ENCODE data around the gene PAX8. TPM values are rescaled to one million over a fixed set of nuclear protein-coding genes. Genes with fewer than 3 reads are reported as not detected.

The PAX8 gene
- total and polyA plus RNA-seq, 10 of the 15 experiments (the other 5 are each of a cell fraction or from before 2014, with no cell fraction given): 0.16 to 2.5 (median 0.97) TPM

DNA sequence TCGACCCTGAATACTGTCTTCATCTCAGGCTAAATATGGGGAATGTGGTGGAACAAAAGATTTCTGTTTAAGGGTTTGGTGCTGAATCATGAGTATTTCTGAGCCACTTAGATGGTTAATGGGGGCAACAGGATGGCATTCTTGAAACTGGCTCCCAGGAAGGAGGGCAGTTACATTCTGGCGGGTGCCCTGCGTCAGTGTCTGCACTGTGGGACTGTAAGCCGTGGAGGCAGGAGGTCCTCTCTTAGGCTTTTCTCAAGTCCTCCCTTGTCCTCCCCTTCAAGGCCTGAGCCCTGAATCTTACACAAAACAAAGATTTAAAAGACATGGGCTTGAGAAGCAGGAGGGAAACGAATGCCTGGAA lies 59.2 kb downstream of the PAX8 start (continued):
- TF ChIP-seq EED (IDR thresholded peaks at IDR 0.05; ENCODE audit: low read depth) (no peak), KDM1A (IDR thresholded peaks at IDR 0.05; ENCODE audit: borderline replicate concordance) (no peak), HDAC6 (IDR thresholded peaks at IDR 0.05; ENCODE audit: unreplicated experiment) (no peak), MEF2A (IDR thresholded peaks at IDR 0.05; ENCODE audit: insufficient read depth, low read depth, low read length) (no peak)

DNA sequence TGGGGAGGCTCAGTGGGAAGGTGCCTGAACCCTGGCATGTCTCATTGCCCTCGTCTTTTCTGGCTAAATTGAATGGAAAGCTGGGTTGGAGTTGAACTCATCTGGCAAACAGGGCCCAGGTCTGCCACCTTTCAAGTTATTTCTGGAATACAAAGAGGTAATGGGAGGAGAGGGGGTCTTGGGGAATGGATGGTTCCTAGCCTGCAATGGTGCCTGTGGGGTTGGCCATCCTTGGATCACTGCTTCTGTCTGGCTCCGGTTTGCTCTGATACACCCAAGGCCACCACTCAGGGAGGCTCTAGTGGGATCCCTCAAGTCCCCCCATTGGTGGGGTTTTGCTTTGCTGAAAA lies 59.7 kb downstream of the PAX8 start:
- no TSS peak for BruUV-seq (replicated peaks)
- Histone ChIP-seq H3K4me3 (no peak overlapping the region), H3K9ac (ENCODE audit: control insufficient read depth, insufficient read depth, low read length) (no peak overlapping the region), H3K27ac (ENCODE audit: control insufficient read depth, insufficient read depth) (no peak overlapping the region), H2AFZ (ENCODE audit: control insufficient read depth, low read depth, low read length) (no peak overlapping the region), H3K9me3 (replicated peaks; ENCODE audit: control insufficient read depth, insufficient read depth, low read length) (no peaks in the 10 kb centered on the region), H3K4me1 (ENCODE audit: control insufficient read depth, insufficient read depth, low read length) (peaks cover 5% of the 10 kb centered on the region; the same call in 1 of the 2 replicates), H3K27me3 (replicated peaks in 1 of 2; ENCODE audit: control insufficient read depth in 2 of 2, insufficient read depth in 2 of 2, low read length in 1 of 2) (no peaks in the 10 kb centered on the region; a peak in 1 of 4 replicates), H3K4me2 (ENCODE audit: control insufficient read depth, insufficient read depth) (no peak overlapping the region), H3K79me2 (ENCODE audit: control insufficient read depth, insufficient read depth, low read length) (no peaks in the 10 kb centered on the region), H4K20me1 (ENCODE audit: control insufficient read depth, insufficient read depth) (no peaks in the 10 kb centered on the region), H3K36me3 (ENCODE audit: control insufficient read depth in 2 of 2, insufficient read depth in 2 of 2, low read length in 1 of 2) (no peaks in the 10 kb centered on the region)
- WGBS (ENCODE audit: insufficient coverage, insufficient replicate concordance, low lambda C conversion rate, missing lambda C conversion rate): 45% methylated on average over 2 of the region's 2 CpGs
- ATAC-seq (no peak), DNase-seq (ENCODE audit: low read depth, low spot score) (no peak), FAIRE-seq (no peak)
- SMC1A ChIA-PET (ENCODE audit: uncharacterized antibody, unreplicated experiment): no interaction called here
- POLR2A ChIA-PET: no interaction called here
- CTCF ChIA-PET: interaction anchor here (1.2 kb wide), 1 partner anchor 139 kb away, joined by 3 read pairs; no protein-coding TSS in a partner anchor
- in situ Hi-C loops (cut with MboI): no loop called here
- RAD21 ChIA-PET (ENCODE audit: unreplicated experiment): no interaction called here
- intact Hi-C loops (cut with micrococcal nuclease; ENCODE audit: unreplicated experiment): no loop called here
- TF ChIP-seq TCF3 (IDR thresholded peaks at IDR 0.05; ENCODE audit: borderline replicate concordance, insufficient read depth, low read depth, low read length): no peak
- TF ChIP-seq SPI1 (IDR thresholded peaks at IDR 0.05; ENCODE audit: borderline replicate concordance, insufficient read depth, low read depth, low read length): no peak
- TF ChIP-seq EZH2 (IDR thresholded peaks at IDR 0.05; ENCODE audit: borderline replicate concordance, control insufficient read depth, low read depth, low read length): no peak
- TF ChIP-seq, protein P1, sequence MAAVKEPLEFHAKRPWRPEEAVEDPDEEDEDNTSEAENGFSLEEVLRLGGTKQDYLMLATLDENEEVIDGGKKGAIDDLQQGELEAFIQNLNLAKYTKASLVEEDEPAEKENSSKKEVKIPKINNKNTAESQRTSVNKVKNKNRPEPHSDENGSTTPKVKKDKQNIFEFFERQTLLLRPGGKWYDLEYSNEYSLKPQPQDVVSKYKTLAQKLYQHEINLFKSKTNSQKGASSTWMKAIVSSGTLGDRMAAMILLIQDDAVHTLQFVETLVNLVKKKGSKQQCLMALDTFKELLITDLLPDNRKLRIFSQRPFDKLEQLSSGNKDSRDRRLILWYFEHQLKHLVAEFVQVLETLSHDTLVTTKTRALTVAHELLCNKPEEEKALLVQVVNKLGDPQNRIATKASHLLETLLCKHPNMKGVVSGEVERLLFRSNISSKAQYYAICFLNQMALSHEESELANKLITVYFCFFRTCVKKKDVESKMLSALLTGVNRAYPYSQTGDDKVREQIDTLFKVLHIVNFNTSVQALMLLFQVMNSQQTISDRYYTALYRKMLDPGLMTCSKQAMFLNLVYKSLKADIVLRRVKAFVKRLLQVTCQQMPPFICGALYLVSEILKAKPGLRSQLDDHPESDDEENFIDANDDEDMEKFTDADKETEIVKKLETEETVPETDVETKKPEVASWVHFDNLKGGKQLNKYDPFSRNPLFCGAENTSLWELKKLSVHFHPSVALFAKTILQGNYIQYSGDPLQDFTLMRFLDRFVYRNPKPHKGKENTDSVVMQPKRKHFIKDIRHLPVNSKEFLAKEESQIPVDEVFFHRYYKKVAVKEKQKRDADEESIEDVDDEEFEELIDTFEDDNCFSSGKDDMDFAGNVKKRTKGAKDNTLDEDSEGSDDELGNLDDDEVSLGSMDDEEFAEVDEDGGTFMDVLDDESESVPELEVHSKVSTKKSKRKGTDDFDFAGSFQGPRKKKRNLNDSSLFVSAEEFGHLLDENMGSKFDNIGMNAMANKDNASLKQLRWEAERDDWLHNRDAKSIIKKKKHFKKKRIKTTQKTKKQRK (IDR thresholded peaks at IDR 0.05; ENCODE audit: low read depth, low read length): no peak
- no peak for TF ChIP-seq MEF2B (IDR thresholded peaks at IDR 0.05; ENCODE audit: partially characterized antibody, poor library complexity, severe bottlenecking)
- no peak for TF ChIP-seq CEBPB (IDR thresholded peaks at IDR 0.05; ENCODE audit: borderline replicate concordance in 1 of 2, low read depth in 2 of 2, low read length in 2 of 2)
- TF ChIP-seq RAD21 (IDR thresholded peaks at IDR 0.05; ENCODE audit: insufficient read depth, low read depth, low read length): no peak
- TF ChIP-seq CHD2 (IDR thresholded peaks at IDR 0.05; ENCODE audit: borderline replicate concordance, low read depth, low read length): no peak
- TF ChIP-seq PAX5 (IDR thresholded peaks at IDR 0.05; ENCODE audit: borderline replicate concordance, low read depth, low read length): no peak
- TF ChIP-seq NFYA (IDR thresholded peaks at IDR 0.05; ENCODE audit: borderline replicate concordance, low read depth, low read length): no peak
- no peak for TF ChIP-seq ZNF207 (IDR thresholded peaks at IDR 0.05; ENCODE audit: borderline replicate concordance)
- TF ChIP-seq SIN3A (IDR thresholded peaks at IDR 0.05; ENCODE audit: low read depth, low read length): no peak

Measured in GM12878 (cell line).